ENCODE data around the gene TCF7L2.
"Not testable (repeated sequence)": the region's sequence is repeated elsewhere in the genome, so short reads cannot be mapped to it uniquely, and the experiment has no call there.

The TCF7L2 gene

DNA sequence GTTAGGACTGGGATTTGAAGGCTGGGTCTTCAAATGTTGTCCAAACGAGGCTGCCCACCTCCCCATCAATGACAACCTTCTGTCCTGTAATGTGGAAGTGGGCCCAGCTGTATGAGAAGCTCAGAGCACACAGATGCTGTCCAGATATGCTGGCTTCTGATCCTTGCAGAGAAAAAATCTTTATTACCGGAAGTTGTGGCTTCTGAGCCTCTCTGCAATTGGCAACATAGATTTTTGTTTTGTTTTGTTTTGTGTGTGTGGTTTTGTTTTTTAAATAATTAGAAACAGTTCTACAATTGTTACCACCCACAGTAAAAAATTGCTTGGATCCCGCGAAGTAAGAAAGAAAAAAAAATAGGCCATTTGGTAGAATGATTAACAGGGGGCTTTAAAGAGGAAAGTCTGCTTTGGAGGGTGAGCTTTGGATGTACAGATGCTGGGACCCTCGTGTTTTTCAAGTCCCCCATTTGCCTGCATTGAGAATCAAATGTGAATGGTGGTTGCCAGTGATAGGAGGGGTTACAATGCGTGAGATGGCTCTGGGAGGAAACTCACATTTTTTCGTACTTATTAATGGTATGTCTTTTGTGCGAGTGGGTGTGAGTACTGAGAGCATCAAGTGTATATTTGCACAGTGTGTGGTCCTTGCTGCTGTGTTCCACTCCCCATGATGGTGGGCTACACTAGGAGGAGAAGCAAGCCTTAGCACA lies 153.2 kb downstream of the TCF7L2 start:
- no peak overlapping the region for H3K27ac ChIP-seq
- TF ChIP-seq, protein P1, sequence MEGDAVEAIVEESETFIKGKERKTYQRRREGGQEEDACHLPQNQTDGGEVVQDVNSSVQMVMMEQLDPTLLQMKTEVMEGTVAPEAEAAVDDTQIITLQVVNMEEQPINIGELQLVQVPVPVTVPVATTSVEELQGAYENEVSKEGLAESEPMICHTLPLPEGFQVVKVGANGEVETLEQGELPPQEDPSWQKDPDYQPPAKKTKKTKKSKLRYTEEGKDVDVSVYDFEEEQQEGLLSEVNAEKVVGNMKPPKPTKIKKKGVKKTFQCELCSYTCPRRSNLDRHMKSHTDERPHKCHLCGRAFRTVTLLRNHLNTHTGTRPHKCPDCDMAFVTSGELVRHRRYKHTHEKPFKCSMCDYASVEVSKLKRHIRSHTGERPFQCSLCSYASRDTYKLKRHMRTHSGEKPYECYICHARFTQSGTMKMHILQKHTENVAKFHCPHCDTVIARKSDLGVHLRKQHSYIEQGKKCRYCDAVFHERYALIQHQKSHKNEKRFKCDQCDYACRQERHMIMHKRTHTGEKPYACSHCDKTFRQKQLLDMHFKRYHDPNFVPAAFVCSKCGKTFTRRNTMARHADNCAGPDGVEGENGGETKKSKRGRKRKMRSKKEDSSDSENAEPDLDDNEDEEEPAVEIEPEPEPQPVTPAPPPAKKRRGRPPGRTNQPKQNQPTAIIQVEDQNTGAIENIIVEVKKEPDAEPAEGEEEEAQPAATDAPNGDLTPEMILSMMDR (conservative IDR thresholded peaks at IDR 0.05), result no peak

DNA sequence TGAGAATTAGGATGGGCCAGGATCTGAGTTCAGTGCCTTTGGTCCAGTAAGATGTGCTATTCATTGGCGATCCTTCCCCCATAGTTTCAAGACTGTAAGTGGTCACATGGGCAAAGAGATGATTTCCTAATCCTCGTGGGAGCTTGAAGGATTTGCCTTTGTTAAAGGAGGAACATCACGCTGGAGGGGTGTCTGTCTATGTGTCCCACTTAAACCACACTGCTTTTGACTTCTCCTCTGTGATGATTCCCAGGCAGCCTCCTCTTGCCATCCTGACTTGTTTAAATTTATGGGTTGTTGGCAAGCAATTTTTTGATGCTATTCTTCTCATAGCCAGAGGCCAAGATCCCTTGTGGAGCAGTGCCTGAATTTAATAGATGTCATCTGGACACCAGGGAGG lies 154.0 kb downstream of the TCF7L2 start:
- no peak overlapping the region for H3K27ac ChIP-seq
- TF ChIP-seq, protein P1 (conservative IDR thresholded peaks at IDR 0.05), result no peak

DNA sequence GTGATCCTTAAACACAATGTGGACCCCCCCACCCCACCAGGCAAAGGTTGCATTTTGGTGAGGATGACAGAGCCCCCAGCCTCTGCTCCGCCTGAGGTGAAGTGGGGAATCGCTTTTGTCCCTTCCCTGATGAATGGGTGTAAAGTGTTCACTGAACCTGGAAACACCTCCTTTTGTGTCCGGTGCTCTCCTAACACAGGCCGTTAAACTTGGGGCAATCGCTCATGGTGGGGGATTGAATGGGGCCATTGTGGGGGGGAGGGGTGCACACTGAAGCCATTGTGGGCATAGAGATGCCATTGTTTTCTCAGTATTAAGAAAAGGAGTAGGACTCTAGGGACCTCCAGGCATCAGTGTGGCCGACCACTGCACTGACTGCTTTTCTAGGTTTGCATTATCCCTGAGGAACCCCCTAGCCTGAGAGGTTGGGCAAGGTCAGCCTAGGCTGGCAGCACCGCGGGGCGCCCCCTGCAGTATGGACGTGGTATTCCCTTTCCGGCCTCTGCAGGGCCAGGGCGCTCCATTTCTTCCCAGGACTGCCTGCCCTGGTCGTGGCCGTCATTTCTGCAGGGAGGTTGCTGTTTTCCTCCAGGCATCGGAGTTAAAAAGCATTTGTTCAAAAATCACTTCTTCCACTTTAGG lies 158.3 kb downstream of the TCF7L2 start:
- no peak overlapping the region for H3K27ac ChIP-seq
- TF ChIP-seq, protein P1 (conservative IDR thresholded peaks at IDR 0.05), result peak; percentile 44

DNA sequence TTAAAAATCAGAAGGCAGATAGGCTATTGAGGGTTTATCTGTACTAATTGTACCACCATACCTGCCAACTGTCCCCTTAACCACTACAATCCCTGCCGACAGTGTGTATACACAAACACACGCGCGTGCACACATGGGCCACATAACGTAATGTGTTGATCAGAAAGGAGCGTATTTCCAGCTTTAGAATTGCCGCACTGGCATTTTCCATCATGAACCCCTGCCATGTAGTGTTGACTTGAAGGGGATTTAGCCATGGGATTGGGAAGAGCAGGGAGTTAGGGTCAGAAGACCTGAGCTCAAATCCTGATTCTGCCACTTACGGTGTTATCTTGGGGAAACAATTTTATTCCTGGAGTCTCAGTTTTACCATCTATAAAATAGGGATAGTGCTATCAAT lies 158.9 kb downstream of the TCF7L2 start:
- H3K27ac ChIP-seq, result no peak overlapping the region
- TF ChIP-seq, protein P1 (conservative IDR thresholded peaks at IDR 0.05), result no peak

DNA sequence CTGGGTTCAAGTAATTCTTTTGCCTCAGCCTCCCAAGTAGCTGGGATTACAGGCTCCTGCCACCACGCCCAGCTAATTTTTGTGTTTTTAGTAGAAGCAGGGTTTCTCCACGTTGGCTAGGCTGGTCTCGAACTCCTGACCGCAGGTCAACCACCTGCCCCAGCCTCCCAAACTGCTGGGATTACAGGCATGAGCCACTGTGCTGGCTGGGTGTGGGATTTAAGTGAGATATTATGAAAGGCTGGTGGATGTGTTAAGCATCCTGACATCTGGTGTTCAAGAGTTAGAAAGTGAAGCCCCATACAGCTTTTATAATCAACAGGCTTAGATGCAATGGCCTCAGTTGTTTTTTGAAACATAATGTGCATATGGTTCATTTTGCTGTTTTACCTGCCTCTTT lies 159.4 kb downstream of the TCF7L2 start:
- not testable (repeated sequence) for H3K27ac ChIP-seq

DNA sequence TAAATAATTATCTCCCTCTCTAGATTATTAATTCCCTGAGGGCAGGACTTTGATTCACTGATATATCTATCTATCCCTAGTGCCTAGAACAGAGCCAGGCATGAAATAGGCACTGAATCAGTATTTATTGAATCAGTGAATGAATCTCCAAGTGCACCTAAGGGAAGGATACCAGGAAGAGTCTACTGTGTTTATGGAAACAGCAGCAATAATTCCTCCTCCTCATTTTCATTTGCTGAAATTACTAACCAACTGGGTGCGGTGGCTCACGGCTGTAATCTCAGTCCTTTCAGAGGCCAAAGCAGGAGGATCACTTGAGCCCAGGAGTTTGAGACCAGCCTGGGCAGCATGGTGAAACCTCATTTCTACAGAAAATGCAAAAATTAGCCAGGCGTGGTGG lies 161.2 kb downstream of the TCF7L2 start:
- TF ChIP-seq, protein P1 (conservative IDR thresholded peaks at IDR 0.05), result no peak
- no peak overlapping the region for H3K27ac ChIP-seq

DNA sequence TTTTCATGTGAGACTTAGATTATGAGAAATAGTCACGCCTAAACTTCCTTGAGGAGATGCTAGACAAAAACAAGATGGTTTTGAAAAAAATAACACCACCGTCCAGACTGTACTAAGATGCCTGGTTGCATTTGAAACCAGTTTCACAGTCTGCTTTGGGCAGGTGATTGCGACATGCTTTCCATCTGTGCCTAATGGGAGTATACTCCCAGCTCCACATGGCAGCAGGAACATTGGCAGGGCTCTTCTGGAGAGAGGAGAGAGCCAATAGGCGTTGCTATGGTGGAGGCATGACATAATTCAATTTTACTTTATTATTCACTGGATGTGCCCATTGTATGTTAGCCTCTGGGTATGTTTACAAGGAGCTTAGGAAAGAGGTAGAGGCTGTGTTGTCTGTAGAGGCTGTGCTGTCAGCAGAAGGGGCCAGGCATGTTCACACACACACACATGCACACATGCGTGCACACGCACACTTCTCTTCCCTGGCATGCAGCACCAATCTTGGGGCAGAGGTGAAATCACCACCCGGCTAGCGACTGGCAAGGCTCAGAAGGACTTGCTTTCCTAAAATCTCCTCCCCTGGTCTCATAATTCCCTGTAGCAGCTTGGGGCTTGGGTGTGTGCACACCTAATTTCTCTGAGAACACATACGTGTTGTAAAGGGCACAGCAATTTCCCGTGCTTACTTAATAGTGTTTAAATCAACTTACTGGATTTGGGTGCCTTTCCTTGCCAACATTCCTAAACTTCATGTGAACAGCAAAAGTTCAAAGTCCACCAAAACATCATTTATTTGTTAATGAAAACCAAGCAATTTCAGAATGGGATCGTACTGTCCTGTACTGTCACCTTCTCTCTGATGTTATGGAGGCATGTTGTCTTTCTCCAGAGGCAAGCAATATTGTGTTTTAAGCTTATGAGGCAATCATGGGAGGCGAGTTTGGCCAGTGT lies 162.1 kb downstream of the TCF7L2 start:
- TF ChIP-seq, protein P1 (conservative IDR thresholded peaks at IDR 0.05), result no peak
- peak overlapping the region; percentile 7; the same call in 1 of the 2 replicates for H3K27ac ChIP-seq
